Calu3 (cell line): ENCODE results near the gene S100B. TPM values are rescaled to one million over a fixed set of nuclear protein-coding genes. Genes with fewer than 3 reads are reported as not detected.

Source experiments
- BruUV-seq: library from RNA; stranded (reverse); fragments of 400-500 nt; replicated peaks from 2 replicates; lab custom pipeline; 2021; lab: Mats Ljungman, UMichigan
- CTCF ChIA-PET: fragments of 300-600 bp; sonication (Branson Sonifier 250); formaldehyde crosslinking; loops from one replicate; lab custom pipeline; 2022; ENCODE audit warnings: antibody characterized with exemption; lab: Charles Lee
- DNase-seq: peaks from one replicate; pipeline ENCODE4 v3.0.0; 2022
- H3K27ac Mint-ChIP-seq: one replicate; pipeline ENCODE4 v1.8.0; 2022; ENCODE audit warnings: mixed read lengths; ENCODE audit not compliant: unreplicated experiment
- H3K27me3 Mint-ChIP-seq: one replicate; pipeline ENCODE4 v1.8.0; 2022; ENCODE audit warnings: mixed read lengths; ENCODE audit not compliant: unreplicated experiment
- H3K36me3 Mint-ChIP-seq: one replicate; pipeline ENCODE4 v1.8.0; 2022; ENCODE audit warnings: mild to moderate bottlenecking, moderate library complexity, mixed read lengths; ENCODE audit not compliant: insufficient read depth, unreplicated experiment
- H3K4me1 Mint-ChIP-seq: one replicate; pipeline ENCODE4 v1.8.0; 2022; ENCODE audit warnings: mild to moderate bottlenecking, low read depth, mixed read lengths; ENCODE audit not compliant: unreplicated experiment
- H3K4me3 Mint-ChIP-seq: one replicate; pipeline ENCODE4 v1.8.0; 2022; ENCODE audit warnings: mild to moderate bottlenecking, low read depth, moderate library complexity, mixed read lengths; ENCODE audit not compliant: unreplicated experiment
- H3K9me3 Mint-ChIP-seq: one replicate; pipeline ENCODE4 v1.8.0; 2022; ENCODE audit warnings: low read depth, mixed read lengths; ENCODE audit not compliant: unreplicated experiment
- CTCF ChIP-seq: fragments of 200-600 bp; IDR thresholded peaks from one replicate; pipeline ENCODE4 v1.8.0; 2022; ENCODE audit warnings: antibody characterized with exemption; ENCODE audit not compliant: unreplicated experiment
- intact Hi-C: fragments of 100-400 bp; cut with micrococcal nuclease; formaldehyde crosslinking; loops from one replicate; pipeline ENCODE4 v1.10.0; 2022; ENCODE audit not compliant: unreplicated experiment
- total RNA-seq: library from RNA; stranded (reverse); gene quantifications from 2 replicates; pipeline ENCODE4 v1.2.3, GENCODE V29; 2022

Gene S100B
- total RNA-seq, 1 experiment from 2014 or later, result not detected

GRCh38 chr21:46605767-46606426, 1.0 kb upstream of the S100B start:
- H3K4me1 Mint-ChIP-seq, result peaks cover 6% of the 10 kb centered on the region
- intact Hi-C loops, result no loop called here
- H3K36me3 Mint-ChIP-seq, result no peaks in the 10 kb centered on the region
- no TSS peak for BruUV-seq
- DNase-seq, result no peak
- no peaks in the 10 kb centered on the region for H3K27me3 Mint-ChIP-seq
- no peaks in the 10 kb centered on the region for H3K9me3 Mint-ChIP-seq
- no peak overlapping the region for H3K27ac Mint-ChIP-seq
- CTCF ChIA-PET, result no interaction called here
- H3K4me3 Mint-ChIP-seq, result no peak overlapping the region
- TF ChIP-seq CTCF, result no peak

- Mint-ChIP-seq H3K9me3 (no peaks in the 10 kb centered on the region), H3K27ac (no peak overlapping the region), H3K27me3 (no peaks in the 10 kb centered on the region), H3K36me3 (no peaks in the 10 kb centered on the region), H3K4me1 (peaks cover 6% of the 10 kb centered on the region), H3K4me3 (no peak overlapping the region)
- intact Hi-C loops, result no loop called here
- TF ChIP-seq CTCF, result no peak
- no TSS peak for BruUV-seq
- DNase-seq, result no peak
- CTCF ChIA-PET, result no interaction called here
These were observed 430 bp downstream of the S100B start for GRCh38 chr21:46604329-46604974.

GRCh38 chr21:46603228-46603627, 1.7 kb downstream of the S100B start:
- Mint-ChIP-seq H3K27ac (no peak overlapping the region), H3K4me1 (peaks cover 6% of the 10 kb centered on the region), H3K4me3 (no peak overlapping the region), H3K9me3 (no peaks in the 10 kb centered on the region), H3K27me3 (no peaks in the 10 kb centered on the region), H3K36me3 (no peaks in the 10 kb centered on the region)
- TF ChIP-seq CTCF, result no peak
- BruUV-seq, result no TSS peak
- intact Hi-C loops, result no loop called here
- CTCF ChIA-PET, result interaction anchor here (0.6 kb wide), 1 partner anchor 42 kb away, joined by 3 read pairs; no protein-coding TSS in a partner anchor
- peak; percentile 19 for DNase-seq

- BruUV-seq, result no TSS peak
- CTCF ChIA-PET, result no interaction called here
These were observed 3.9 kb downstream of the S100B start for GRCh38 chr21:46600978-46601377.

More at GRCh38 chr21:46600978-46601377, 3.9 kb downstream of the S100B start:
- H3K27me3 Mint-ChIP-seq, result no peaks in the 10 kb centered on the region
- H3K9me3 Mint-ChIP-seq, result no peaks in the 10 kb centered on the region
- H3K27ac Mint-ChIP-seq, result no peak overlapping the region
- no peak for DNase-seq
- intact Hi-C loops, result no loop called here
- no peak overlapping the region for H3K4me3 Mint-ChIP-seq
- H3K36me3 Mint-ChIP-seq, result no peaks in the 10 kb centered on the region
- peaks cover 6% of the 10 kb centered on the region for H3K4me1 Mint-ChIP-seq
- no peak for TF ChIP-seq CTCF
